Sigmoid colon (tissue), 3 donors: Measurements from ENCODE around the gene ZNF420.

ENCODE experiments used
- POLR2A ChIP-seq, 2 donors: fragments of 450-650 bp; IDR thresholded peaks; one replicate each; pipeline ENCODE4 v1.6.1; 2016; ENCODE audit warnings: antibody characterized with exemption in 2 of 2, mild to moderate bottlenecking in 2 of 2, moderate library complexity in 2 of 2
- TF ChIP-seq, protein P1 (sequence below), 4 experiments: fragments of 450-650 bp in 3 of 4; fragments of 200-600 bp in 1 of 4; IDR thresholded peaks; one replicate each; pipeline ENCODE4 v1.5.1; 2016 to 2019; ENCODE audit warnings: antibody characterized with exemption in 4 of 4, mild to moderate bottlenecking in 3 of 4, moderate library complexity in 2 of 4

DNA sequence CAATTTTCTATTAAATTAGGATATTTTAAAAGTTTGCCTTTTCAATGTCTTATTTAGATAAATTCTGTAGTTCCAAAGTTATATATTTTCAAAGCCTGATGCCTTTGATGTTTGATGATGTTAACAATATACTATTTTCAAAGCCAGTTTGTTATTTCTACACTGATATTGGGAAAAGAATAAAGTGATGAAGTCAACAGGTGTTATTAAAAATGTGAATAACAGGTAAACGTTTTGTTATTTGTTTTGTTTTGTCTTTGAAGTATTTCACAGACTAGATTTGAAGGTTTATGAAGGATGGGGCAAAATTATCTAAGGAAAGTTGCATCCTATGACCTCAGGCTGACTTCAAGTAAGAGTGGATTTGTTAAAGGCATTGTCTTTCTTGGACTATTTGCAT, 33.1 kb upstream of the ZNF420 start:
- TF ChIP-seq, protein P1, sequence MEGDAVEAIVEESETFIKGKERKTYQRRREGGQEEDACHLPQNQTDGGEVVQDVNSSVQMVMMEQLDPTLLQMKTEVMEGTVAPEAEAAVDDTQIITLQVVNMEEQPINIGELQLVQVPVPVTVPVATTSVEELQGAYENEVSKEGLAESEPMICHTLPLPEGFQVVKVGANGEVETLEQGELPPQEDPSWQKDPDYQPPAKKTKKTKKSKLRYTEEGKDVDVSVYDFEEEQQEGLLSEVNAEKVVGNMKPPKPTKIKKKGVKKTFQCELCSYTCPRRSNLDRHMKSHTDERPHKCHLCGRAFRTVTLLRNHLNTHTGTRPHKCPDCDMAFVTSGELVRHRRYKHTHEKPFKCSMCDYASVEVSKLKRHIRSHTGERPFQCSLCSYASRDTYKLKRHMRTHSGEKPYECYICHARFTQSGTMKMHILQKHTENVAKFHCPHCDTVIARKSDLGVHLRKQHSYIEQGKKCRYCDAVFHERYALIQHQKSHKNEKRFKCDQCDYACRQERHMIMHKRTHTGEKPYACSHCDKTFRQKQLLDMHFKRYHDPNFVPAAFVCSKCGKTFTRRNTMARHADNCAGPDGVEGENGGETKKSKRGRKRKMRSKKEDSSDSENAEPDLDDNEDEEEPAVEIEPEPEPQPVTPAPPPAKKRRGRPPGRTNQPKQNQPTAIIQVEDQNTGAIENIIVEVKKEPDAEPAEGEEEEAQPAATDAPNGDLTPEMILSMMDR (IDR thresholded peaks at IDR 0.05), result no peak
- no peak for TF ChIP-seq POLR2A (IDR thresholded peaks at IDR 0.05)
